SW 1271 (cell line): ENCODE data around the gene PRSS33.

Experiments used
- DNase-seq, 2 experiments: peaks; one replicate each; lab custom pipeline; 2025; lab: John Stamatoyannopoulos, UW

PRSS33 gene

GRCh38 chr16:2761886-2762583 is 25.3 kb downstream of the PRSS33 start:
- DNase-seq: no peak

GRCh38 chr16:2761472-2761871 is 25.9 kb downstream of the PRSS33 start:
- DNase-seq: no peak

GRCh38 chr16:2757344-2757743 is 30.0 kb downstream of the PRSS33 start:
- DNase-seq: no peak

- DNase-seq: no peak
These were observed 30.9 kb downstream of the PRSS33 start for GRCh38 chr16:2756288-2757015.

- no peak for DNase-seq
These were observed 32.2 kb downstream of the PRSS33 start for GRCh38 chr16:2755158-2755557.

- no peak for DNase-seq
These were observed 33.7 kb downstream of the PRSS33 start for GRCh38 chr16:2753733-2754020.

- DNase-seq: peak; percentile 33 to 54
These were observed 34.3 kb downstream of the PRSS33 start for GRCh38 chr16:2752850-2753732.

GRCh38 chr16:2752035-2752849 is 35.1 kb downstream of the PRSS33 start, which contains the start of gene SRRM2:
TSS of gene SRRM2 (plus strand) at chr16:2752638. CDS start at chr16:2756365, 3,727 bp downstream.
- peak; percentile 86 to 91 for DNase-seq

- DNase-seq: no peak
These were observed 35.8 kb downstream of the PRSS33 start for GRCh38 chr16:2751577-2752034.

- no peak for DNase-seq
These were observed 37.4 kb downstream of the PRSS33 start for GRCh38 chr16:2749936-2750335.

- DNase-seq: no peak
These were observed 37.9 kb downstream of the PRSS33 start for GRCh38 chr16:2749476-2749875.

GRCh38 chr16:2748757-2749455 is 38.5 kb downstream of the PRSS33 start:
- no peak for DNase-seq

GRCh38 chr16:2745961-2746360 is 41.4 kb downstream of the PRSS33 start:
- DNase-seq: no peak

GRCh38 chr16:2745116-2745890 is 42.1 kb downstream of the PRSS33 start:
- DNase-seq: no peak

- no peak for DNase-seq
These were observed 42.6 kb downstream of the PRSS33 start for GRCh38 chr16:2744711-2745110.

- DNase-seq: no peak
These were observed 44.2 kb downstream of the PRSS33 start for GRCh38 chr16:2743007-2743810.

GRCh38 chr16:2742323-2743006 is 44.9 kb downstream of the PRSS33 start:
- no peak for DNase-seq

GRCh38 chr16:2741168-2741567 is 46.2 kb downstream of the PRSS33 start:
- no peak for DNase-seq

GRCh38 chr16:2740476-2740875 is 46.9 kb downstream of the PRSS33 start:
- no peak for DNase-seq
